Measurements from ENCODE around the gene SHMT2.

DNA sequence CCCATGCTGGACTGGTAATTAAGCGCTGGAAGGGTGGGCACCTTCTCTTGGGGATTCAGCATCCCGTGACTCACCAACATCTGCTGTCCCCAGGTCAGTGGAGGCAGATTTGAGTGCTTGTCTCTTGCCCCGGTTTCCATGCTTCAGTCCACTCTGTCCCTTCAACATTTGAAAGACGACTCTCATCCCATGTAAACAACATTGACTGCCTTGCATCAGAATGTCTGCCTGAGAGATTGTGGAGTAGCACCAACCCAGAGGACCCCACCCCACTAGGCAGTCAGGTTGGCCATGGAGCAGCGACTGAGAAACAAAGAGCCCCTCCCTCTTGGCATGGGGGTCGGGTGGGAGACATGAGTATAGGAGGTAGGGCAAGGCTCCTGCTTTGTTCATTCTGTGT, 26.4 kb downstream of the SHMT2 start:
- TF ChIP-seq ZSCAN31 (CRISPR knock-in tag; IDR thresholded peaks at IDR 0.05; ENCODE audit: low read depth) (no peak), ZNF263 (CRISPR knock-in tag; IDR thresholded peaks at IDR 0.05) (no peak), JUND (CRISPR knock-in tag; IDR thresholded peaks at IDR 0.05) (no peak), TRIM22 (IDR thresholded peaks at IDR 0.05) (no peak), EP300 (IDR thresholded peaks at IDR 0.05; ENCODE audit: low read depth in 2 of 2, low read length in 2 of 2) (no peak), EP300 (CRISPR knock-in tag; IDR thresholded peaks at IDR 0.05; ENCODE audit: borderline replicate concordance) (no peak), KLF9 (CRISPR knock-in tag; IDR thresholded peaks at IDR 0.05; ENCODE audit: low read depth) (no peak), TCF7 (IDR thresholded peaks at IDR 0.05; ENCODE audit: low read depth) (no peak), NFYB (CRISPR knock-in tag; IDR thresholded peaks at IDR 0.05) (no peak), NFIC (IDR thresholded peaks at IDR 0.05; ENCODE audit: low read length) (no peak), IRF1 (CRISPR knock-in tag; IDR thresholded peaks at IDR 0.05; ENCODE audit: low read depth) (no peak), TBL1XR1 (IDR thresholded peaks at IDR 0.05; ENCODE audit: borderline replicate concordance, low read length, partially characterized antibody) (no peak)

All from HepG2 (cell line).